T-cell (primary cell): ENCODE measurements around the gene ARAF. TPM values are rescaled to one million over a fixed set of nuclear protein-coding genes. Genes with fewer than 3 reads are reported as not detected.

Experiments
- ATAC-seq, 4 experiments: fragments of 200-7000 bp in 3 of 4; fragments of 150-1000 bp in 1 of 4; cut with Tn5 transposase; replicated peaks in 1 of 4; 1 replicate in 3 of 4; 2 replicates in 1 of 4; pipeline ENCODE4 v1.10.0; 2021; ENCODE audit warnings: moderate library complexity in 3 of 4, mild to moderate bottlenecking in 2 of 4, moderate number of reproducible peaks in 1 of 4
- CTCF ChIA-PET, 2 donors: fragments of 300-600 bp; sonication (Branson Sonifier 250); formaldehyde crosslinking; loops; one replicate each; lab custom pipeline; 2022; ENCODE audit warnings: antibody characterized with exemption in 2 of 2; lab: Charles Lee
- POLR2A ChIA-PET, 2 donors: fragments of 300-600 bp; sonication (Branson Sonifier 250); formaldehyde crosslinking; loops; one replicate each; lab custom pipeline; 2022; ENCODE audit warnings: antibody characterized with exemption in 2 of 2; lab: Charles Lee
- DNase-seq, 35 experiments: peaks; one replicate each; pipeline versions ENCODE4 v3.0.0 to v3.0.0-alpha.2; 2013 to 2023
- H3K27ac ChIP-seq: one replicate; pipeline ENCODE4 v1.5.1; 2013; ENCODE audit warnings: low read length
- H3K27me3 ChIP-seq, 2 experiments: replicated peaks in 1 of 2; 1 replicate in 1 of 2; 2 replicates in 1 of 2; pipeline versions ENCODE4 v1.6.1 to v1.7.0; 2013; ENCODE audit warnings: low read length in 1 of 2, mixed read lengths in 1 of 2; ENCODE audit not compliant: control insufficient read depth in 2 of 2, insufficient read depth in 2 of 2; ENCODE audit errors: extremely low read depth in 1 of 2
- H3K36me3 ChIP-seq, 2 donors: 1 replicate in 1 of 2; 2 replicates in 1 of 2; pipeline versions ENCODE4 v1.6.1 to v1.7.0; 2013; ENCODE audit warnings: low read length in 1 of 2; ENCODE audit not compliant: control insufficient read depth in 2 of 2, insufficient read depth in 1 of 2; ENCODE audit errors: extremely low read depth in 1 of 2
- H3K4me1 ChIP-seq, 2 experiments: 1 replicate in 1 of 2; 2 replicates in 1 of 2; pipeline versions ENCODE4 v1.6.1 to v1.7.0; 2013; ENCODE audit warnings: low read length in 2 of 2, mixed read lengths in 1 of 2; ENCODE audit not compliant: insufficient read depth in 2 of 2, control insufficient read depth in 1 of 2; ENCODE audit errors: extremely low read depth in 1 of 2
- H3K4me3 ChIP-seq, 2 donors: 1 replicate in 1 of 2; 2 replicates in 1 of 2; pipeline versions ENCODE4 v1.5.1 to v1.7.0; 2013; ENCODE audit warnings: mild to moderate bottlenecking in 2 of 2, low read length in 1 of 2, moderate library complexity in 1 of 2; ENCODE audit not compliant: control insufficient read depth in 1 of 2; ENCODE audit errors: extremely low read depth in 1 of 2
- H3K9me3 ChIP-seq: 2 replicates; pipeline ENCODE4 v1.7.0; 2013
- H3K27ac Mint-ChIP-seq, 2 donors: one replicate each; pipeline ENCODE4 v1.8.0; 2020 to 2021; ENCODE audit warnings: mild to moderate bottlenecking in 2 of 2, mixed read lengths in 2 of 2
- H3K27me3 Mint-ChIP-seq, 2 donors: one replicate each; pipeline ENCODE4 v1.8.0; 2021 to 2022; ENCODE audit warnings: mixed read lengths in 2 of 2
- H3K36me3 Mint-ChIP-seq: one replicate; pipeline ENCODE4 v1.8.0; 2021; ENCODE audit warnings: mixed read lengths
- H3K4me1 Mint-ChIP-seq, 3 donors: one replicate each; pipeline ENCODE4 v1.8.0; 2020 to 2022; ENCODE audit warnings: mixed read lengths in 3 of 3, mild to moderate bottlenecking in 1 of 3
- H3K4me3 Mint-ChIP-seq, 3 donors: one replicate each; pipeline ENCODE4 v1.8.0; 2020 to 2022; ENCODE audit warnings: mild to moderate bottlenecking in 3 of 3, mixed read lengths in 3 of 3, moderate library complexity in 3 of 3
- H3K9me3 Mint-ChIP-seq, 3 donors: one replicate each; pipeline ENCODE4 v1.8.0; 2020 to 2022; ENCODE audit warnings: mixed read lengths in 3 of 3
- WGBS: methylation state at CpG from one replicate; pipeline ENCODE4 v1.1.5; 2013; ENCODE audit warnings: missing lambda C conversion rate; ENCODE audit not compliant: insufficient coverage; 5-methylcytosine and 5-hydroxymethylcytosine counted together
- total RNA-seq, 35 experiments: library from RNA in 6 of 35; stranded (reverse) in 6 of 35; fragments of 120-200 nt in 1 of 35; gene quantifications; one replicate each; pipeline versions ENCODE4 v1.2.1 to v1.2.4 and lab custom pipeline; 2013 to 2026

The ARAF gene
- total RNA-seq, 5 donors from 2014 or later (not counting 1 experiment from before 2014, with no cell fraction given), result 113 to 138 (median 122) TPM

DNA sequence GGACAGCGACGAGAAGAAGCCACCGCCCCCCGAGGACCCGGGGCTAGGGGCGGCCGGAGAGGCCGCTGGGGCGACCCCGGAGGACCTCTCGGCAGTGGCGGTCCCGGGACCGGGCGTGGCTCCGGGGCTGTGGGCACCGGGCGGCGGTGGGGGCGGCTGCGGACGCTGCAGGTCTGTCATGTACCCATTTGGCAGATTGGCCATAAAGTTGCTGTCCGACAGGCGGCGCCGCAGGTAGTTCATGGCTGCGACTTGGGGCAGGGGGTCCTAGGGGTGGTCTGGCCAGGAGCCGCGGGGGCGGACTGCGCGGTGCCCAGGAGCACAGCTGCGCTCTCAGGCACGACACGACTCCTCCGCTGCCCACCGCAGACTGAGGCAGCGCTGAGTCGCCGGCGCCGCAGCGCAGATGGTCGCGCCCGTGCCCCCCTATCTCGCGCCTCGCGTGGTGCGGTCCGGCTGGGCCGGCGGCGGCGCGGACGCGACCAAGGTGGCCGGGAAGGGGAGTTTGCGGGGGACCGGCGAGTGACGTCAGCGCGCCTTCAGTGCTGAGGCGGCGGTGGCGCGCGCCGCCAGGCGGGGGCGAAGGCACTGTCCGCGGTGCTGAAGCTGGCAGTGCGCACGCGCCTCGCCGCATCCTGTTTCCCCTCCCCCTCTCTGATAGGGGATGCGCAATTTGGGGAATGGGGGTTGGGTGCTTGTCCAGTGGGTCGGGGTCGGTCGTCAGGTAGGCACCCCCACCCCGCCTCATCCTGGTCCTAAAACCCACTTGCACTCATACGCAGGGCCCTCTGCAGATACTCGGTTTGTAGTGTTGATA is 58.7 kb downstream of the ARAF start, which contains the start of gene SYN1:
SYN1 (minus strand) TSS at position 372 of the 817 bp plus-strand sequence; CDS start at position 243, 129 bp downstream.
- Histone ChIP-seq H3K36me3 (no peaks in the 10 kb centered on the region), H3K27ac (no peak within 1 kb of the TSS), H3K27me3 (peaks cover 0 to 6% of the 10 kb centered on the region in 2 experiments), H3K4me3 (peak within 1 kb of the TSS; percentile 17 to 37), H3K4me1 (peaks cover 3 to 25% of the 10 kb centered on the region in 2 experiments), H3K9me3 (no peaks in the 10 kb centered on the region)
- H3K27ac Mint-ChIP-seq, result no peak within 1 kb of the TSS
- ATAC-seq (peak; percentile 78 to 88 (median 81)), DNase-seq (peak; percentile 48 to 91 (median 71))
- H3K36me3 Mint-ChIP-seq, result no peaks in the 10 kb centered on the region
- peak within 1 kb of the TSS; percentile 25 to 64 (median 59) for H3K4me3 Mint-ChIP-seq
- H3K4me1 Mint-ChIP-seq, result peaks cover 11 to 20% (median 15%) of the 10 kb centered on the region in 3 donors
- WGBS, result 1% methylated on average over 38 of the region's 88 CpGs
- H3K27me3 Mint-ChIP-seq, result peaks cover 9 to 10% of the 10 kb centered on the region in 2 donors
- ChIA-PET POLR2A (no interaction called here), CTCF (no interaction called here)
- no peaks in the 10 kb centered on the region for H3K9me3 Mint-ChIP-seq

DNA sequence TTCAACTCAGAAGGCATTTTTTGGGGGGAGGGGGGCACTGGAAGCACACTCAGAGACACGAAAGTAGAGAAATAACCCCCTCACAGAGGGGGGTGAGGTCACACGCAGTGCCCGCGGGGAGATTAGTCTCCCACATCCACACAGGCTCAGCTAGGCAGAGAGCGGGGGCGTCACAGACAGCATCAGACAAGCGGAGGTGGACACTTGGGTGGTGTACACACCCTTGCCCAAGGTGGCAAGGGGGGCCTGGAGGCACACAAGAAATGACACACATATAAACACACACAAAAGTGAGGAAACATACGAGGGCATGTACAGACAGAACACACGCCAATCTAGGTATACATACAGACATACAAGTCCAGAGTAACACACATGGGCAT is 59.3 kb downstream of the ARAF start:
- no peak overlapping the region for H3K27ac Mint-ChIP-seq
- ChIA-PET POLR2A (no interaction called here), CTCF (no interaction called here)
- no peak overlapping the region for H3K4me3 Mint-ChIP-seq
- Histone ChIP-seq H3K27ac (no peak overlapping the region), H3K4me1 (peaks cover 3 to 25% of the 10 kb centered on the region in 2 experiments), H3K36me3 (no peaks in the 10 kb centered on the region), H3K4me3 (no peak overlapping the region), H3K9me3 (no peaks in the 10 kb centered on the region), H3K27me3 (peaks cover 0 to 6% of the 10 kb centered on the region in 2 experiments)
- 100% methylated on average over 2 of the region's 9 CpGs for whole genome bisulfite sequencing
- no peak for DNase-seq
- no peak for ATAC-seq
- peaks cover 9 to 10% of the 10 kb centered on the region in 2 donors for H3K27me3 Mint-ChIP-seq
- H3K4me1 Mint-ChIP-seq, result peaks cover 15 to 20% (median 15%) of the 10 kb centered on the region in 3 donors
- no peaks in the 10 kb centered on the region for H3K36me3 Mint-ChIP-seq
- H3K9me3 Mint-ChIP-seq, result no peaks in the 10 kb centered on the region

Other genes starting within 250 kb of the ARAF start
- gene ZNF157, start 190.6 kb upstream of the ARAF start, total RNA-seq, result 1 to 10 TPM in 2 of 5 donors, under 1 TPM in 3; 0.72 to 1.2 (median 0.95) TPM
- gene ZNF41, start 78.0 kb upstream of the ARAF start, total RNA-seq, result 10 to 100 TPM in 3 of 5 donors, 1 to 10 TPM in 2; 8.4 to 20.4 (median 14.7) TPM
- 100 to 1,000 TPM in 1 of 5 donors, 10 to 100 TPM in 4; 28.7 to 120 (median 59.7) TPM for gene TIMP1, start 21.2 kb downstream of the ARAF start, total RNA-seq
- 1 to 10 TPM in 1 of 5 donors, under 1 TPM in 3, not detected in 1; 0.21 to 1.3 (median 0.81) TPM for gene SYN1, start 58.7 kb downstream of the ARAF start, total RNA-seq
- 10 to 100 TPM; 17.7 to 37.1 (median 26.5) TPM for gene CFP, start 68.7 kb downstream of the ARAF start, total RNA-seq
- 10 to 100 TPM; 28.5 to 40.0 (median 36.0) TPM for gene ELK1, start 89.4 kb downstream of the ARAF start, total RNA-seq
- 100 to 1,000 TPM; 155 to 186 (median 178) TPM for gene UXT, start 98.0 kb downstream of the ARAF start, total RNA-seq